Measurements from ENCODE around the gene FCN1.

- TF ChIP-seq CTCF (optimal IDR thresholded peaks at IDR 0.05 in 1 of 3, IDR thresholded peaks at IDR 0.05 in 1 of 3, conservative IDR thresholded peaks at IDR 0.05 in 1 of 3; ENCODE audit: extremely low read depth in 1 of 3, insufficient read depth in 2 of 3, low read length in 3 of 3) = peak; percentile 26 to 66 (median 52)
- no peak for TF ChIP-seq EZH2 (IDR thresholded peaks at IDR 0.05; ENCODE audit: low read length)
Measured at GRCh38 chr9:134858051-134858841, 59.5 kb downstream of the FCN1 start.

Data from keratinocyte (primary cell).